HG03139 (cell line): ENCODE data around the gene IL12B.
"Not testable (repeated sequence)": the region's sequence is repeated elsewhere in the genome, so short reads cannot be mapped to it uniquely, and the experiment has no call there.

Source experiments
- ATAC-seq: cut with Tn5 transposase; IDR thresholded peaks from one replicate; pipeline ENCODE4 v1.9.1; 2021; ENCODE audit not compliant: unreplicated experiment

IL12B gene

GRCh38 chr5:159330131-159330800 is at the start of gene IL12B:
Gene IL12B (minus strand): TSS chr5:159330487. CDS start chr5:159326782, 3,705 bp downstream.
- no peak for ATAC-seq

GRCh38 chr5:159377653-159378052 is 47.4 kb upstream of the IL12B start:
- ATAC-seq, result no peak

GRCh38 chr5:159367866-159368265 is 37.6 kb upstream of the IL12B start:
- ATAC-seq, result not testable (repeated sequence)

GRCh38 chr5:159366776-159367175 is 36.5 kb upstream of the IL12B start:
- not testable (repeated sequence) for ATAC-seq

GRCh38 chr5:159362220-159362619 is 31.9 kb upstream of the IL12B start:
- ATAC-seq, result no peak

GRCh38 chr5:159359871-159360270 is 29.6 kb upstream of the IL12B start:
- ATAC-seq, result not testable (repeated sequence)

GRCh38 chr5:159359408-159359807 is 29.1 kb upstream of the IL12B start:
- ATAC-seq, result no peak

- no peak for ATAC-seq
These were observed 23.5 kb upstream of the IL12B start for GRCh38 chr5:159353661-159354252.

GRCh38 chr5:159350644-159351043 is 20.4 kb upstream of the IL12B start:
- ATAC-seq, result not testable (repeated sequence)

GRCh38 chr5:159350216-159350615 is 19.9 kb upstream of the IL12B start:
- ATAC-seq, result not testable (repeated sequence)

GRCh38 chr5:159345861-159346260 is 15.6 kb upstream of the IL12B start:
- ATAC-seq, result no peak

GRCh38 chr5:159345336-159345735 is 15.0 kb upstream of the IL12B start:
- ATAC-seq, result no peak

- no peak for ATAC-seq
These were observed 13.2 kb upstream of the IL12B start for GRCh38 chr5:159343295-159344094.

GRCh38 chr5:159342840-159343239 is 12.6 kb upstream of the IL12B start:
- no peak for ATAC-seq

GRCh38 chr5:159341906-159342310 is 11.6 kb upstream of the IL12B start:
- no peak for ATAC-seq

GRCh38 chr5:159341145-159341544 is 10.9 kb upstream of the IL12B start:
- no peak for ATAC-seq

GRCh38 chr5:159340511-159340910 is 10.2 kb upstream of the IL12B start:
- no peak for ATAC-seq

GRCh38 chr5:159339460-159339859 is 9.2 kb upstream of the IL12B start:
- no peak for ATAC-seq

- ATAC-seq, result no peak
These were observed 7.8 kb upstream of the IL12B start for GRCh38 chr5:159338118-159338517.

- no peak for ATAC-seq
These were observed 7.0 kb upstream of the IL12B start for GRCh38 chr5:159337016-159337955.

- no peak for ATAC-seq
These were observed 6.3 kb upstream of the IL12B start for GRCh38 chr5:159336586-159336985.
